Panc1 (cell line): ENCODE data around the gene L3MBTL3.

Experiments used
- POLR2AphosphoS5 ChIP-seq: IDR thresholded peaks from 2 replicates; pipeline ENCODE4 v1.6.1; 2012; ENCODE audit warnings: mild to moderate bottlenecking, low read depth, low read length, moderate library complexity
- SIN3A ChIP-seq: IDR thresholded peaks from 2 replicates; pipeline ENCODE4 v1.6.1; 2012; ENCODE audit warnings: low read depth, mild to moderate bottlenecking, low read length, moderate library complexity, borderline replicate concordance; ENCODE audit not compliant: insufficient read depth
- TCF7L2 ChIP-seq: IDR thresholded peaks from 2 replicates; pipeline ENCODE4 v1.6.1; 2011; ENCODE audit warnings: mild to moderate bottlenecking, low read depth, low read length, inconsistent platforms
- TF ChIP-seq, protein P1 (sequence below): fragments of 450-650 bp; IDR thresholded peaks from 2 replicates; pipeline ENCODE4 v1.5.1; 2017; ENCODE audit warnings: mild to moderate bottlenecking
- TF ChIP-seq, protein P2 (sequence below), 2 experiments: IDR thresholded peaks; 2 replicates each; pipeline ENCODE4 v1.6.1; 2011 to 2012; ENCODE audit warnings: low read depth in 2 of 2, control low read depth in 1 of 2, low read length in 1 of 2, mild to moderate bottlenecking in 1 of 2, moderate library complexity in 1 of 2; ENCODE audit not compliant: insufficient read depth in 1 of 2

DNA sequence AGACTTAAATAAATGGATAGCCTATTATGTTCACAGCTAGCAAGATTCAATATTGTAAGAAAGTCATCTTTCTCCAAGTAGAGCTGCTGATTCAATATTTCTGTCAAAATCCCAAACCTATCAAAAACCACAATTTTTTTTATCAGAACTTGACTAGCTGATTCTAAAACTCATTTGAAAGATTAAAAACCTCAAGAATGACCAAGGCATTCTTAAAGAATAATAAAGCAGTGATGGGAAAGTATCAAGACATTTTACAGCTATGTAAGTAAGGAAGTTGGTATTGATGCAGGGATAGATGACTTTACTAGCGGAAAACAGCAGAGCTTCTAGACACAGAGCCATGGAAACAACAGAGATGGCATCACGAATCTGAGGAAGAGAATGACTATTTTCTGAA, 139.7 kb downstream of the L3MBTL3 start:
- TF ChIP-seq, protein P1, sequence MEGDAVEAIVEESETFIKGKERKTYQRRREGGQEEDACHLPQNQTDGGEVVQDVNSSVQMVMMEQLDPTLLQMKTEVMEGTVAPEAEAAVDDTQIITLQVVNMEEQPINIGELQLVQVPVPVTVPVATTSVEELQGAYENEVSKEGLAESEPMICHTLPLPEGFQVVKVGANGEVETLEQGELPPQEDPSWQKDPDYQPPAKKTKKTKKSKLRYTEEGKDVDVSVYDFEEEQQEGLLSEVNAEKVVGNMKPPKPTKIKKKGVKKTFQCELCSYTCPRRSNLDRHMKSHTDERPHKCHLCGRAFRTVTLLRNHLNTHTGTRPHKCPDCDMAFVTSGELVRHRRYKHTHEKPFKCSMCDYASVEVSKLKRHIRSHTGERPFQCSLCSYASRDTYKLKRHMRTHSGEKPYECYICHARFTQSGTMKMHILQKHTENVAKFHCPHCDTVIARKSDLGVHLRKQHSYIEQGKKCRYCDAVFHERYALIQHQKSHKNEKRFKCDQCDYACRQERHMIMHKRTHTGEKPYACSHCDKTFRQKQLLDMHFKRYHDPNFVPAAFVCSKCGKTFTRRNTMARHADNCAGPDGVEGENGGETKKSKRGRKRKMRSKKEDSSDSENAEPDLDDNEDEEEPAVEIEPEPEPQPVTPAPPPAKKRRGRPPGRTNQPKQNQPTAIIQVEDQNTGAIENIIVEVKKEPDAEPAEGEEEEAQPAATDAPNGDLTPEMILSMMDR: no peak
- TF ChIP-seq POLR2AphosphoS5 (no peak), SIN3A (no peak), TCF7L2 (no peak)
- TF ChIP-seq, protein P2, sequence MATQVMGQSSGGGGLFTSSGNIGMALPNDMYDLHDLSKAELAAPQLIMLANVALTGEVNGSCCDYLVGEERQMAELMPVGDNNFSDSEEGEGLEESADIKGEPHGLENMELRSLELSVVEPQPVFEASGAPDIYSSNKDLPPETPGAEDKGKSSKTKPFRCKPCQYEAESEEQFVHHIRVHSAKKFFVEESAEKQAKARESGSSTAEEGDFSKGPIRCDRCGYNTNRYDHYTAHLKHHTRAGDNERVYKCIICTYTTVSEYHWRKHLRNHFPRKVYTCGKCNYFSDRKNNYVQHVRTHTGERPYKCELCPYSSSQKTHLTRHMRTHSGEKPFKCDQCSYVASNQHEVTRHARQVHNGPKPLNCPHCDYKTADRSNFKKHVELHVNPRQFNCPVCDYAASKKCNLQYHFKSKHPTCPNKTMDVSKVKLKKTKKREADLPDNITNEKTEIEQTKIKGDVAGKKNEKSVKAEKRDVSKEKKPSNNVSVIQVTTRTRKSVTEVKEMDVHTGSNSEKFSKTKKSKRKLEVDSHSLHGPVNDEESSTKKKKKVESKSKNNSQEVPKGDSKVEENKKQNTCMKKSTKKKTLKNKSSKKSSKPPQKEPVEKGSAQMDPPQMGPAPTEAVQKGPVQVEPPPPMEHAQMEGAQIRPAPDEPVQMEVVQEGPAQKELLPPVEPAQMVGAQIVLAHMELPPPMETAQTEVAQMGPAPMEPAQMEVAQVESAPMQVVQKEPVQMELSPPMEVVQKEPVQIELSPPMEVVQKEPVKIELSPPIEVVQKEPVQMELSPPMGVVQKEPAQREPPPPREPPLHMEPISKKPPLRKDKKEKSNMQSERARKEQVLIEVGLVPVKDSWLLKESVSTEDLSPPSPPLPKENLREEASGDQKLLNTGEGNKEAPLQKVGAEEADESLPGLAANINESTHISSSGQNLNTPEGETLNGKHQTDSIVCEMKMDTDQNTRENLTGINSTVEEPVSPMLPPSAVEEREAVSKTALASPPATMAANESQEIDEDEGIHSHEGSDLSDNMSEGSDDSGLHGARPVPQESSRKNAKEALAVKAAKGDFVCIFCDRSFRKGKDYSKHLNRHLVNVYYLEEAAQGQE (IDR thresholded peaks at IDR 0.05; ENCODE audit: insufficient read depth in 1 of 2, low read depth in 2 of 2, low read length in 1 of 2): no peak
